ENCODE measurements around the gene OR5W2. TPM values are rescaled to one million over a fixed set of nuclear protein-coding genes. Genes with fewer than 3 reads are reported as not detected.

The OR5W2 gene
- total and polyA plus RNA-seq, 9 of the 15 experiments (the other 6 are each of a cell fraction or from before 2014, with no cell fraction given), result not detected

DNA sequence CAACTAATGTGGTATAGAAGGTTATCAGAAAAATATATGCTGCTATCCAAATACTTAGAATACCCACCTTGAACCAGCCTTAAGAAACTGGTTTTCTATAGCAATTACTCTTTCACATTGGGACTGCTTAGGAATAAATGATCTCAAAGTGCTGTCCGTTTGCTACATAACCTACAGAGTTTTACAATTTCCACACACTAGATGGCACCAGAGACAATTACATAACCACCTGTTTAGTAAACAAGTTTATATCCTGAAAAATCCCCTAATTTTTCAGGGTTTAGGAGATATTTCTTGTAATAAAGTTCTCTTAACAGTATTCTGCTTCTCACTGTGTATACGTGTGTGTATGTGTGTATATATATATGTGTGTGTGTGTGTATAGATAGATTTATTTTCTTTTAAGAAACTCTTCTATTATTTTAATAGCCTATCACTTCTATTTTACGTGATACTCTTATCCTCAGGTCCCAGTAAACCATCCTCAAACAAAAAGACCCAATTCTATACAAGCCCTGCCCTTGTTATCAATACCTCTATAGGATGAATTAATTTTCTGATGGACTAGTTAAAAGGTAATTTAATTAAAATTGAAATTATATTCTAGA lies 28.5 kb upstream of the OR5W2 start (continued):
- TF ChIP-seq ZFP91 (CRISPR knock-in tag; IDR thresholded peaks at IDR 0.05), result no peak
- TF ChIP-seq WHSC1 (IDR thresholded peaks at IDR 0.05; ENCODE audit: low read length), result no peak

GRCh38 chr11:55936300-55936699 lies 21.9 kb upstream of the OR5W2 start, which contains the start of gene OR5I1:
Gene OR5I1 (minus strand): TSS chr11:55936400. CDS start chr11:55936400, 0 bp downstream.
- intact Hi-C loops (cut with micrococcal nuclease) (no loop called here), in situ Hi-C loops (cut with MboI) (loop anchor here (25.0 kb wide), 2 partner anchors 851 to 1326 kb away; no protein-coding TSS in a partner anchor)
- H3K9ac ChIP-seq (ENCODE audit: insufficient read depth in 1 of 2, low read depth in 2 of 2, low read length in 2 of 2), result no peak within 1 kb of the TSS
- POLR2A ChIA-PET, result no interaction called here
- BruUV-seq (replicated peaks), result no TSS peak
- H3K27ac ChIP-seq (ENCODE audit: extremely low read depth, low read depth, low read length), result no peak within 1 kb of the TSS
- DNase-seq (ENCODE audit: extremely low read depth in 1 of 4, low spot score in 3 of 4), result no peak
- H4K20me1 ChIP-seq (replicated peaks; ENCODE audit: control insufficient read depth, insufficient read depth, low read length), result no peaks in the 10 kb centered on the region
- no peaks in the 10 kb centered on the region for H3K27me3 ChIP-seq (ENCODE audit: control insufficient read depth in 2 of 2, insufficient read depth in 2 of 2, low read length in 2 of 2)
- no peak for FAIRE-seq
- H3K9me1 ChIP-seq (ENCODE audit: control insufficient read depth, insufficient read depth, low read length), result no peaks in the 10 kb centered on the region
- H3K9me3 ChIP-seq (replicated peaks; ENCODE audit: control insufficient read depth, insufficient read depth, low read depth, low read length), result no peaks in the 10 kb centered on the region
- no peak within 1 kb of the TSS for H2AFZ ChIP-seq (ENCODE audit: low read depth, low read length)
- H3K4me3 ChIP-seq, result no peak within 1 kb of the TSS
- H3K79me2 ChIP-seq (ENCODE audit: control insufficient read depth, insufficient read depth, low read length), result no peaks in the 10 kb centered on the region
- H3K4me2 ChIP-seq (ENCODE audit: insufficient read depth, low read length), result no peak within 1 kb of the TSS
- H3K4me1 ChIP-seq (replicated peaks in 1 of 2; ENCODE audit: control insufficient read depth in 2 of 2, insufficient read depth in 2 of 2, low read length in 2 of 2), result no peaks in the 10 kb centered on the region
- WGBS (ENCODE audit: insufficient coverage, low coverage, missing lambda C conversion rate), result 0% methylated on average over 2 of the region's 2 CpGs
- no peaks in the 10 kb centered on the region for H3K36me3 ChIP-seq (ENCODE audit: control insufficient read depth, insufficient read depth, low read length)
- CTCF ChIA-PET (ENCODE audit: low intra/inter-chr PET ratio), result no interaction called here
- no peak for ATAC-seq
- TF ChIP-seq NR2C1 (IDR thresholded peaks at IDR 0.05), result no peak
- no peak for TF ChIP-seq NR2C1 (tag; IDR thresholded peaks at IDR 0.05)
- no peak for TF ChIP-seq NR3C1 (CRISPR knock-in tag; IDR thresholded peaks at IDR 0.05)
- no peak for TF ChIP-seq MYNN (IDR thresholded peaks at IDR 0.05)
- no peak for TF ChIP-seq MYNN (CRISPR knock-in tag; IDR thresholded peaks at IDR 0.05)
- no peak for TF ChIP-seq ELF2 (CRISPR knock-in tag; IDR thresholded peaks at IDR 0.05)
- TF ChIP-seq MCM5 (IDR thresholded peaks at IDR 0.05; ENCODE audit: low read depth), result no peak
- no peak for TF ChIP-seq ZNF699 (CRISPR knock-in tag; IDR thresholded peaks at IDR 0.05; ENCODE audit: insufficient replicate concordance)
- TF ChIP-seq FOXK1 (CRISPR knock-in tag; IDR thresholded peaks at IDR 0.05; ENCODE audit: borderline replicate concordance), result no peak
- TF ChIP-seq THAP7 (CRISPR knock-in tag; IDR thresholded peaks at IDR 0.05), result no peak
- TF ChIP-seq CCNT2 (IDR thresholded peaks at IDR 0.05; ENCODE audit: borderline replicate concordance, extremely low read depth, insufficient read length, low read depth, low read length), result no peak
- TF ChIP-seq, protein P1, sequence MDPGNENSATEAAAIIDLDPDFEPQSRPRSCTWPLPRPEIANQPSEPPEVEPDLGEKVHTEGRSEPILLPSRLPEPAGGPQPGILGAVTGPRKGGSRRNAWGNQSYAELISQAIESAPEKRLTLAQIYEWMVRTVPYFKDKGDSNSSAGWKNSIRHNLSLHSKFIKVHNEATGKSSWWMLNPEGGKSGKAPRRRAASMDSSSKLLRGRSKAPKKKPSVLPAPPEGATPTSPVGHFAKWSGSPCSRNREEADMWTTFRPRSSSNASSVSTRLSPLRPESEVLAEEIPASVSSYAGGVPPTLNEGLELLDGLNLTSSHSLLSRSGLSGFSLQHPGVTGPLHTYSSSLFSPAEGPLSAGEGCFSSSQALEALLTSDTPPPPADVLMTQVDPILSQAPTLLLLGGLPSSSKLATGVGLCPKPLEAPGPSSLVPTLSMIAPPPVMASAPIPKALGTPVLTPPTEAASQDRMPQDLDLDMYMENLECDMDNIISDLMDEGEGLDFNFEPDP (CRISPR knock-in tag; IDR thresholded peaks at IDR 0.05), result no peak
- no peak for TF ChIP-seq CC2D1A (IDR thresholded peaks at IDR 0.05)
- no peak for TF ChIP-seq NUFIP1 (IDR thresholded peaks at IDR 0.05; ENCODE audit: partially characterized antibody)
- no peak for TF ChIP-seq TEAD1 (CRISPR knock-in tag; IDR thresholded peaks at IDR 0.05)
- TF ChIP-seq SOX6 (IDR thresholded peaks at IDR 0.05), result no peak
- no peak for TF ChIP-seq GATA2 (CRISPR knock-in tag; IDR thresholded peaks at IDR 0.05)
- no peak for TF ChIP-seq HIVEP1 (CRISPR knock-in tag; IDR thresholded peaks at IDR 0.05)
- TF ChIP-seq TRIM28 (IDR thresholded peaks at IDR 0.05), result no peak
- TF ChIP-seq KHSRP (IDR thresholded peaks at IDR 0.05), result no peak
